ENCODE data around the gene CPNE7. TPM values are rescaled to one million over a fixed set of nuclear protein-coding genes. Genes with fewer than 3 reads are reported as not detected.

CPNE7 gene
- total and polyA plus RNA-seq, 9 of the 15 experiments (the other 6 are each of a cell fraction or from before 2014, with no cell fraction given) = 0.30 to 73.4 (median 32.7) TPM

DNA sequence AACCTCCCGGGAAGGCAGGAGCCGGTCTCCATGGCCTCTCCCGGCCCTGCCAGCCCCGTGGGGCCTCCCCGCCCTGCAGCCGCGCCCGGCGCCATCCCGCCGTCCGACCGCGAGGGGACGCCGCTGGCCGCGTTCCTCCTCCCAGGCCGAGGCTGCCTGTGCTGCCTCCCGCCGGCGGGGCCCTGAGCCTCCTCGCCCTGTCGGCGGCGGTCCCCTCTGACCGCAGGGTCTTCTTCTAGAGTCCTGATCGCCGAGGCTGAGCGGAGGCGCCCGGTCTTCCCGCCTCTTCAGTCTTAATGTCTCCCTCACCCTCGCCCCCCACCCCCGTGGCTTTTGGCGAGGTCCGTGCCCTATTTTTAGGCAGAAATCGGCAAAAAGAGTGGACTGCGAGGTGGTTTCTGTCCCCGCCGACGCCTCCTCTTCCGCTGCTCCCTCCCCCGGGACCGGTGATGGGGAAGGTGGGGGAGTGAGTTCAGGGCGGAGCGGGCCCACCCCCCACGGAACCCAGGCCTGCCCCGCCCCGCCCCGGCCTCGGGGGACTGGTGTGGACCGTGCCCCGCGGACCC lies 794 bp upstream of the CPNE7 start (continued):
- TF ChIP-seq RFX1 (IDR thresholded peaks at IDR 0.05) = no peak
- TF ChIP-seq ATF7 (IDR thresholded peaks at IDR 0.05) = peak; percentile 68
- no peak for TF ChIP-seq RAD51 (IDR thresholded peaks at IDR 0.05; ENCODE audit: borderline replicate concordance, low read depth)
- peak; percentile 66; the same call in 1 of the 2 replicates for TF ChIP-seq EP400 (IDR thresholded peaks at IDR 0.05)
- TF ChIP-seq RBFOX2 (IDR thresholded peaks at IDR 0.05; ENCODE audit: low read depth, low read length) = peak; percentile 83
- TF ChIP-seq, protein P1, sequence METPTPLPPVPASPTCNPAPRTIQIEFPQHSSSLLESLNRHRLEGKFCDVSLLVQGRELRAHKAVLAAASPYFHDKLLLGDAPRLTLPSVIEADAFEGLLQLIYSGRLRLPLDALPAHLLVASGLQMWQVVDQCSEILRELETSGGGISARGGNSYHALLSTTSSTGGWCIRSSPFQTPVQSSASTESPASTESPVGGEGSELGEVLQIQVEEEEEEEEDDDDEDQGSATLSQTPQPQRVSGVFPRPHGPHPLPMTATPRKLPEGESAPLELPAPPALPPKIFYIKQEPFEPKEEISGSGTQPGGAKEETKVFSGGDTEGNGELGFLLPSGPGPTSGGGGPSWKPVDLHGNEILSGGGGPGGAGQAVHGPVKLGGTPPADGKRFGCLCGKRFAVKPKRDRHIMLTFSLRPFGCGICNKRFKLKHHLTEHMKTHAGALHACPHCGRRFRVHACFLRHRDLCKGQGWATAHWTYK (CRISPR knock-in tag; IDR thresholded peaks at IDR 0.05) = no peak
- TF ChIP-seq GTF2E2 (tag; IDR thresholded peaks at IDR 0.05) = 0 out of 2 replicates have a peak, but pooled peaks have one; percentile 39
- TF ChIP-seq KLF16 (IDR thresholded peaks at IDR 0.05) = peak; percentile 21; the same call in 1 of the 2 replicates
- TF ChIP-seq RBM25 (IDR thresholded peaks at IDR 0.05; ENCODE audit: low read depth, low read length, severe bottlenecking) = peak; percentile 84
- peak; percentile 52 for TF ChIP-seq RBBP5 (IDR thresholded peaks at IDR 0.05; ENCODE audit: borderline replicate concordance, insufficient read depth, low read length, poor library complexity, severe bottlenecking)
- no peak for TF ChIP-seq C11orf30 (IDR thresholded peaks at IDR 0.05; ENCODE audit: low read depth)
- peak; percentile 91 for TF ChIP-seq STAG1 (CRISPR knock-in tag; IDR thresholded peaks at IDR 0.05; ENCODE audit: borderline replicate concordance)
- peak; percentile 27 for TF ChIP-seq TBP (optimal IDR thresholded peaks at IDR 0.05; ENCODE audit: low read depth, low read length)
- TF ChIP-seq HDAC2 (IDR thresholded peaks at IDR 0.05) = peak; percentile 43; the same call in 1 of the 2 replicates
- peak in 2 of 3 experiments; percentile 75 to 78 for TF ChIP-seq YY1 (IDR thresholded peaks at IDR 0.05; ENCODE audit: borderline replicate concordance in 1 of 3, control insufficient read depth in 1 of 3, extremely low read depth in 1 of 3, insufficient read depth in 3 of 3, insufficient read length in 1 of 3, insufficient replicate concordance in 2 of 3, low read depth in 1 of 3, low read length in 2 of 3)
- TF ChIP-seq TRIM25 (IDR thresholded peaks at IDR 0.05; ENCODE audit: borderline replicate concordance) = no peak
- TF ChIP-seq ZFX (CRISPR knock-in tag; IDR thresholded peaks at IDR 0.05) = peak; percentile 88
- TF ChIP-seq JUND (IDR thresholded peaks at IDR 0.05; ENCODE audit: borderline replicate concordance, low read depth, low read length) = 0 out of 2 replicates have a peak, but pooled peaks have one; percentile 18
- no peak for TF ChIP-seq JUND (tag; IDR thresholded peaks at IDR 0.05; ENCODE audit: borderline replicate concordance, low read depth, low read length)
- no peak for TF ChIP-seq IFI16 (CRISPR knock-in tag; IDR thresholded peaks at IDR 0.05)

All from K562 (cell line).